ENCODE measurements around the gene ZBED3. TPM values are rescaled to one million over a fixed set of nuclear protein-coding genes. Genes with fewer than 3 reads are reported as not detected.

Gene ZBED3
- total and polyA plus RNA-seq, 9 of the 15 experiments (the other 6 are each of a cell fraction or from before 2014, with no cell fraction given), result 0.01 to 0.03 (median 0.01) TPM; not detected in 5

DNA sequence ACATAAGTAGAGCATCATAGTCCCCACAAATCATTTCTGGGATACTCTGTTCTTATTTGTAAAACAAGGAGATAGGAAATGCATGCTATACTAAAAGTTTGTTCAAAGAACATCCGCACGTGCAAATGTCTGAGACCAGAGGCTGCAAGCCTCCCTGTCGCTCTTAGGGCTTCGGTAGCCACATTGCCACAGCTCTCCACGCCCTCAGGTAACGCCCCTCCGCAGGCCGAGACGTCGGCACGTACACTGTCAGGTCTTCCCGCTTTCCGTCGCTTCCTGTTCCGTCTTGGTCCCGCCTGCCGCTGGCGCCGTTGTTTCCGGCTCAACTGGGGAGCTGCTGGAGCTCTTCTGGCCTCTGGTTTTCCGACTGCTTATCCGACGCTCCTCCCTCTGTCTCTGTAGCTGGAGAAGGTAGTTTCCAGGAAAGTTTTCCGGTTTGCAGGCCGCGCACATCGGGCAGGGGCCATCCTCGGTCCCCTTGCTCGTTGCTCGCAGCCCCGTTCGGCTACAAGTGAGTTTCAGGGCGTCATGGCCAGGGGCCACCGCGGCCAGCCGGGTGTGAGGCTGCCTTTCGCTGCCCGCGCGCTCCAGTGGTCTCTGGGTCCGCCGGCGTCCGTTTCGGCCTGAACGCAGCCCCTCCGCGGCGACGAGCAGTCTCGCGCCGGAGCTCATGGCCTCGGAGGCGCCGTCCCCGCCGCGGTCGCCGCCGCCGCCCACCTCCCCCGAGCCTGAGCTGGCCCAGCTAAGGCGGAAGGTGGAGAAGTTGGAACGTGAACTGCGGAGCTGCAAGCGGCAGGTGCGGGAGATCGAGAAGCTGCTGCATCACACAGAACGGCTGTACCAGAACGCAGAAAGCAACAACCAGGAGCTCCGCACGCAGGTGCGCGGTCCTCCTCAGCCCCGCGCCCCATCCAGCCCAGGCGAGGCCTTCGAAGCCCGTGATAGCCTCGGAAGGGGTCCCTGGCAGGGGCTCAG is 56.7 kb downstream of the ZBED3 start, which contains the start of gene AGGF1 (continued):
- TF ChIP-seq ETV6 (IDR thresholded peaks at IDR 0.05; ENCODE audit: borderline replicate concordance in 1 of 2, low read depth in 2 of 2, low read length in 1 of 2), result peak in 1 of 2 experiments; percentile 61; a peak in 1 of 4 replicates
- no peak for TF ChIP-seq ETV6 (CRISPR knock-in tag; IDR thresholded peaks at IDR 0.05; ENCODE audit: borderline replicate concordance)
- TF ChIP-seq MAFF (IDR thresholded peaks at IDR 0.05; ENCODE audit: low read length), result no peak
- peak; percentile 6; the same call in 1 of the 2 replicates for TF ChIP-seq ZBTB1 (CRISPR knock-in tag; IDR thresholded peaks at IDR 0.05; ENCODE audit: borderline replicate concordance, low read depth)
- TF ChIP-seq, protein P1, sequence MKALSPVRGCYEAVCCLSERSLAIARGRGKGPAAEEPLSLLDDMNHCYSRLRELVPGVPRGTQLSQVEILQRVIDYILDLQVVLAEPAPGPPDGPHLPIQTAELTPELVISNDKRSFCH (CRISPR knock-in tag; IDR thresholded peaks at IDR 0.05), result no peak
- TF ChIP-seq, protein P1 (tag; IDR thresholded peaks at IDR 0.05), result no peak
- no peak for TF ChIP-seq NEUROD1 (IDR thresholded peaks at IDR 0.05; ENCODE audit: borderline replicate concordance, low read depth, low read length, partially characterized antibody)
- TF ChIP-seq, protein P2, sequence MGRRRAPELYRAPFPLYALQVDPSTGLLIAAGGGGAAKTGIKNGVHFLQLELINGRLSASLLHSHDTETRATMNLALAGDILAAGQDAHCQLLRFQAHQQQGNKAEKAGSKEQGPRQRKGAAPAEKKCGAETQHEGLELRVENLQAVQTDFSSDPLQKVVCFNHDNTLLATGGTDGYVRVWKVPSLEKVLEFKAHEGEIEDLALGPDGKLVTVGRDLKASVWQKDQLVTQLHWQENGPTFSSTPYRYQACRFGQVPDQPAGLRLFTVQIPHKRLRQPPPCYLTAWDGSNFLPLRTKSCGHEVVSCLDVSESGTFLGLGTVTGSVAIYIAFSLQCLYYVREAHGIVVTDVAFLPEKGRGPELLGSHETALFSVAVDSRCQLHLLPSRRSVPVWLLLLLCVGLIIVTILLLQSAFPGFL (CRISPR knock-in tag; IDR thresholded peaks at IDR 0.05), result no peak
- TF ChIP-seq HIVEP1 (CRISPR knock-in tag; IDR thresholded peaks at IDR 0.05), result no peak
- TF ChIP-seq DMBX1 (CRISPR knock-in tag; IDR thresholded peaks at IDR 0.05; ENCODE audit: borderline replicate concordance), result peak; percentile 52; the same call in 1 of the 2 replicates
- TF ChIP-seq, protein P3, sequence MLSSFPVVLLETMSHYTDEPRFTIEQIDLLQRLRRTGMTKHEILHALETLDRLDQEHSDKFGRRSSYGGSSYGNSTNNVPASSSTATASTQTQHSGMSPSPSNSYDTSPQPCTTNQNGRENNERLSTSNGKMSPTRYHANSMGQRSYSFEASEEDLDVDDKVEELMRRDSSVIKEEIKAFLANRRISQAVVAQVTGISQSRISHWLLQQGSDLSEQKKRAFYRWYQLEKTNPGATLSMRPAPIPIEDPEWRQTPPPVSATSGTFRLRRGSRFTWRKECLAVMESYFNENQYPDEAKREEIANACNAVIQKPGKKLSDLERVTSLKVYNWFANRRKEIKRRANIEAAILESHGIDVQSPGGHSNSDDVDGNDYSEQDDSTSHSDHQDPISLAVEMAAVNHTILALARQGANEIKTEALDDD (IDR thresholded peaks at IDR 0.05), result no peak
- TF ChIP-seq ZBTB7A (IDR thresholded peaks at IDR 0.05; ENCODE audit: borderline replicate concordance, control insufficient read depth, low read depth, low read length), result peak; percentile 31; the same call in 1 of the 2 replicates
- no peak for TF ChIP-seq HMG20B (CRISPR knock-in tag; IDR thresholded peaks at IDR 0.05)
- TF ChIP-seq PTTG1 (tag; IDR thresholded peaks at IDR 0.05; ENCODE audit: low read depth), result no peak
- no peak for TF ChIP-seq ZNF143 (CRISPR knock-in tag; IDR thresholded peaks at IDR 0.05)
- peak; percentile 34; the same call in 1 of the 2 replicates for TF ChIP-seq JUN (IDR thresholded peaks at IDR 0.05; ENCODE audit: borderline replicate concordance, low read depth, low read length)
- TF ChIP-seq JUN (CRISPR knock-in tag; IDR thresholded peaks at IDR 0.05; ENCODE audit: borderline replicate concordance), result no peak
- TF ChIP-seq TBL1XR1 (IDR thresholded peaks at IDR 0.05; ENCODE audit: low read length in 2 of 2), result no peak
- no peak for TF ChIP-seq TOE1 (IDR thresholded peaks at IDR 0.05; ENCODE audit: borderline replicate concordance)
- TF ChIP-seq TOE1 (CRISPR knock-in tag; IDR thresholded peaks at IDR 0.05; ENCODE audit: borderline replicate concordance, low read depth), result no peak

All from K562 (cell line).